B cell (primary cell): ENCODE results near the gene MKRN2. TPM values are rescaled to one million over a fixed set of nuclear protein-coding genes. Genes with fewer than 3 reads are reported as not detected.

Experiments
- ATAC-seq: fragments of 200-7000 bp; cut with Tn5 transposase; one replicate; pipeline ENCODE4 v1.10.0; 2021; ENCODE audit warnings: low read depth, mild to moderate bottlenecking, moderate number of reproducible peaks, moderate library complexity
- CTCF ChIA-PET: fragments of 350-600 bp; sonication (Branson Sonifier 250); formaldehyde crosslinking; loops from one replicate; lab custom pipeline; 2021; ENCODE audit warnings: antibody characterized with exemption, inconsistent platforms; lab: Charles Lee
- POLR2A ChIA-PET: fragments of 350-600 bp; sonication (Branson Sonifier 250); formaldehyde crosslinking; loops from one replicate; lab custom pipeline; 2021; ENCODE audit warnings: antibody characterized with exemption; lab: Charles Lee
- DNase-seq: peaks from one replicate; pipeline ENCODE4 v3.0.0; 2013
- H2AFZ ChIP-seq: 2 replicates; pipeline ENCODE4 v1.6.1; 2012; ENCODE audit warnings: mild to moderate bottlenecking, low read depth, low read length; ENCODE audit not compliant: insufficient read depth, poor library complexity, severe bottlenecking
- H3K27ac ChIP-seq, 2 donors: 1 replicate in 1 of 2; 2 replicates in 1 of 2; pipeline ENCODE4 v1.5.1; 2012 to 2013; ENCODE audit warnings: low read length in 2 of 2, mild to moderate bottlenecking in 2 of 2, moderate library complexity in 1 of 2
- H3K27me3 ChIP-seq, 4 experiments: fragments of 200-600 bp in 1 of 4; sonication (generic) in 1 of 4; replicated peaks in 1 of 4; 1 replicate in 2 of 4; 2 replicates in 2 of 4; pipeline versions ENCODE4 v1.6.1 to v1.7.0; 2013 to 2016; ENCODE audit warnings: low read length in 3 of 4, mild to moderate bottlenecking in 2 of 4, mixed read lengths in 1 of 4, moderate library complexity in 1 of 4; ENCODE audit not compliant: insufficient read depth in 4 of 4, control insufficient read depth in 3 of 4; ENCODE audit errors: control extremely low read depth in 1 of 4
- H3K36me3 ChIP-seq, 2 experiments: replicated peaks in 1 of 2; 1 replicate in 1 of 2; 2 replicates in 1 of 2; pipeline versions ENCODE4 v1.6.1 to v1.7.1; 2013; ENCODE audit warnings: low read length in 1 of 2; ENCODE audit not compliant: insufficient read depth in 2 of 2, control insufficient read depth in 1 of 2; ENCODE audit errors: control extremely low read depth in 1 of 2, extremely low read depth in 1 of 2
- H3K4me1 ChIP-seq, 2 donors: fragments of 200-600 bp in 1 of 2; sonication (generic) in 1 of 2; 1 replicate in 1 of 2; 2 replicates in 1 of 2; pipeline versions ENCODE4 v1.5.1 to v1.6.1; 2013 to 2017; ENCODE audit warnings: low read length in 2 of 2; ENCODE audit not compliant: control insufficient read depth in 2 of 2, insufficient read depth in 2 of 2
- H3K4me2 ChIP-seq: replicated peaks from 2 replicates; pipeline ENCODE3; 2012; ENCODE audit warnings: mild to moderate bottlenecking, low read depth, low read length; ENCODE audit not compliant: poor library complexity, severe bottlenecking
- H3K4me3 ChIP-seq, 5 experiments: fragments of 200-600 bp in 1 of 5; sonication (generic) in 1 of 5; 1 replicate in 3 of 5; 2 replicates in 2 of 5; pipeline versions ENCODE4 v1.5.1 to v1.7.0; 2011 to 2016; ENCODE audit warnings: low read length in 4 of 5, mild to moderate bottlenecking in 4 of 5, low read depth in 2 of 5, control low read depth in 1 of 5, moderate library complexity in 1 of 5; ENCODE audit not compliant: insufficient read depth in 1 of 5; ENCODE audit errors: control extremely low read depth in 1 of 5, extremely low read depth in 1 of 5
- H3K79me2 ChIP-seq: fragments of 200-600 bp; sonication (generic); one replicate; pipeline ENCODE4 v1.6.0; 2016; ENCODE audit warnings: low read length; ENCODE audit not compliant: control insufficient read depth, insufficient read depth
- H3K9ac ChIP-seq: fragments of 200-600 bp; sonication (generic); 2 replicates; pipeline ENCODE4 v1.6.1; 2017; ENCODE audit warnings: mild to moderate bottlenecking, low read length, moderate library complexity
- H3K9me3 ChIP-seq, 3 donors: one replicate each; pipeline versions ENCODE4 v1.6.1 to v1.7.1; 2013; ENCODE audit warnings: low read length in 2 of 3; ENCODE audit not compliant: control insufficient read depth in 2 of 3, insufficient read depth in 1 of 3; ENCODE audit errors: control extremely low read depth in 1 of 3
- H4K20me1 ChIP-seq: 2 replicates; pipeline ENCODE4 v1.6.0; 2012; ENCODE audit warnings: mild to moderate bottlenecking, low read length; ENCODE audit not compliant: insufficient read depth, control insufficient read depth, poor library complexity, severe bottlenecking
- H3K27ac Mint-ChIP-seq: one replicate; pipeline ENCODE4 v1.8.0; 2021; ENCODE audit warnings: mixed read lengths
- H3K27me3 Mint-ChIP-seq: one replicate; pipeline ENCODE4 v1.8.0; 2021; ENCODE audit warnings: mixed read lengths
- H3K4me1 Mint-ChIP-seq: one replicate; pipeline ENCODE4 v1.8.0; 2021; ENCODE audit warnings: mixed read lengths
- H3K4me3 Mint-ChIP-seq: one replicate; pipeline ENCODE4 v1.8.0; 2021; ENCODE audit warnings: mixed read lengths
- H3K9me3 Mint-ChIP-seq: one replicate; pipeline ENCODE4 v1.8.0; 2022; ENCODE audit warnings: mixed read lengths; ENCODE audit not compliant: insufficient read depth
- CTCF ChIP-seq: fragments of 200-600 bp; IDR thresholded peaks from one replicate; pipeline ENCODE4 v1.8.0; 2022; ENCODE audit warnings: antibody characterized with exemption, mild to moderate bottlenecking
- EZH2 ChIP-seq: IDR thresholded peaks from 2 replicates; pipeline ENCODE4 v1.6.1; 2012; ENCODE audit warnings: borderline replicate concordance, low read depth, mild to moderate bottlenecking, moderate library complexity, low read length; ENCODE audit not compliant: insufficient read depth, poor library complexity, severe bottlenecking
- whole genome bisulfite sequencing: methylation state at CpG from one replicate; pipeline ENCODE4 v1.1.5; 2013; ENCODE audit warnings: missing lambda C conversion rate; ENCODE audit not compliant: insufficient coverage; 5-methylcytosine and 5-hydroxymethylcytosine counted together
- intact Hi-C: fragments of 100-400 bp; cut with micrococcal nuclease; formaldehyde crosslinking; loops from one replicate; pipeline ENCODE4 v1.10.0; 2022
- polyA plus RNA-seq: library from polyadenylated mRNA; depleted of rRNA; stranded (reverse); fragments of >200 nt; gene quantifications from 2 replicates; pipeline ENCODE4 v1.2.3, GENCODE V29; 2012
- total RNA-seq, 2 donors: library from RNA; stranded (reverse); fragments of 120-200 nt in 1 of 2; gene quantifications; 1 replicate in 1 of 2; 2 replicates in 1 of 2; pipeline versions ENCODE4 v1.2.3 to v1.2.4, GENCODE V29; 2013 to 2022

The MKRN2 gene
- total and polyA plus RNA-seq, 2 donors (not counting 1 experiment from before 2014, with no cell fraction given): 21.5 to 25.9 TPM

GRCh38 chr3:12613250-12613649, 56.4 kb downstream of the MKRN2 start:
- intact Hi-C loops: no loop called here
- Histone ChIP-seq H4K20me1 (peaks cover 62% of the 10 kb centered on the region), H3K27me3 (no peaks in the 10 kb centered on the region), H3K9me3 (no peaks in the 10 kb centered on the region), H3K9ac (no peak overlapping the region), H3K4me1 (peaks cover 0 to 5% of the 10 kb centered on the region in 2 donors), H3K36me3 (peaks cover 14 to 65% of the 10 kb centered on the region in 2 experiments), H2AFZ (no peak overlapping the region), H3K27ac (no peak overlapping the region), H3K4me2 (no peak overlapping the region), H3K79me2 (peaks cover 76% of the 10 kb centered on the region), H3K4me3 (no peak overlapping the region)
- Mint-ChIP-seq H3K9me3 (no peaks in the 10 kb centered on the region), H3K4me1 (peaks cover 18% of the 10 kb centered on the region), H3K4me3 (no peak overlapping the region), H3K27me3 (no peaks in the 10 kb centered on the region), H3K27ac (peak overlapping the region; percentile 59)
- no CpG with 5 or more reads among the region's 4 CpGs for WGBS
- ATAC-seq (no peak), DNase-seq (no peak)
- TF ChIP-seq EZH2: no peak
- no peak for TF ChIP-seq CTCF
- POLR2A ChIA-PET: interaction anchor here (1.4 kb wide), 1 partner anchor 51 kb away, joined by 3 read pairs; no protein-coding TSS in a partner anchor
- CTCF ChIA-PET: no interaction called here

GRCh38 chr3:12615266-12615665, 58.4 kb downstream of the MKRN2 start:
- CTCF ChIA-PET: no interaction called here
- H3K9ac ChIP-seq: no peak overlapping the region
- intact Hi-C loops: no loop called here
- peaks cover 0 to 5% of the 10 kb centered on the region in 2 donors for H3K4me1 ChIP-seq
- peaks cover 77% of the 10 kb centered on the region for H4K20me1 ChIP-seq
- Mint-ChIP-seq H3K27ac (no peak overlapping the region), H3K4me3 (no peak overlapping the region), H3K27me3 (no peaks in the 10 kb centered on the region), H3K4me1 (peaks cover 18% of the 10 kb centered on the region), H3K9me3 (no peaks in the 10 kb centered on the region)
- DNase-seq (no peak), ATAC-seq (no peak)
- peaks cover 86% of the 10 kb centered on the region for H3K79me2 ChIP-seq
- no peak overlapping the region for H3K4me2 ChIP-seq
- H3K27ac ChIP-seq: no peak overlapping the region
- H3K27me3 ChIP-seq: no peaks in the 10 kb centered on the region
- no peak overlapping the region for H2AFZ ChIP-seq
- TF ChIP-seq EZH2: no peak
- no peak for TF ChIP-seq CTCF
- peaks cover 12 to 52% of the 10 kb centered on the region in 2 experiments for H3K36me3 ChIP-seq
- POLR2A ChIA-PET: no interaction called here
- no peak overlapping the region for H3K4me3 ChIP-seq
- 100% methylated on average over 2 of the region's 4 CpGs for WGBS
- no peaks in the 10 kb centered on the region for H3K9me3 ChIP-seq
